GM12872 (cell line): ENCODE measurements around the gene PREP.

Experiments
- CTCF ChIP-seq: IDR thresholded peaks from 3 replicates; pipeline ENCODE4 v1.5.1; 2011; ENCODE audit warnings: low read depth, mild to moderate bottlenecking, low read length, moderate library complexity; ENCODE audit not compliant: insufficient read depth

The PREP gene

GRCh38 chr6:105304825-105305224, 98.1 kb downstream of the PREP start:
- no peak for TF ChIP-seq CTCF

- TF ChIP-seq CTCF: no peak
Measured at GRCh38 chr6:105304366-105304765, 98.5 kb downstream of the PREP start.

- TF ChIP-seq CTCF: no peak
Measured at GRCh38 chr6:105302617-105303128, 100.2 kb downstream of the PREP start.

- TF ChIP-seq CTCF: no peak
Measured at GRCh38 chr6:105301756-105302616, 100.9 kb downstream of the PREP start.

GRCh38 chr6:105301072-105301503, 101.8 kb downstream of the PREP start:
- TF ChIP-seq CTCF: no peak

GRCh38 chr6:105300090-105300489, 102.8 kb downstream of the PREP start:
- TF ChIP-seq CTCF: no peak

- no peak for TF ChIP-seq CTCF
Measured at GRCh38 chr6:105294129-105294528, 108.8 kb downstream of the PREP start.
